Motor neuron (in vitro differentiated cells): ENCODE results near the gene ANKS3. TPM values are rescaled to one million over a fixed set of nuclear protein-coding genes. Genes with fewer than 3 reads are reported as not detected.

Experiments
- ATAC-seq, 8 experiments: fragments of 200-7000 bp; cut with Tn5 transposase; replicated peaks in 6 of 8; 2 replicates each; pipeline ENCODE4 v1.8.0; 2021; ENCODE audit warnings: mild to moderate bottlenecking in 8 of 8, moderate library complexity in 8 of 8
- H3K27ac ChIP-seq, 2 donors: fragments of 250-450 bp; sonication (Bioruptor Pico); 2 replicates each; pipeline ENCODE4 v1.9.0; 2021; ENCODE audit warnings: antibody characterized with exemption in 2 of 2, mild to moderate bottlenecking in 2 of 2, moderate library complexity in 1 of 2
- H3K4me1 ChIP-seq, 2 donors: fragments of 250-450 bp; sonication (Bioruptor Pico); replicated peaks in 1 of 2; 2 replicates each; pipeline ENCODE4 v1.6.1; 2021; ENCODE audit warnings: antibody characterized with exemption in 2 of 2, mild to moderate bottlenecking in 2 of 2, moderate library complexity in 1 of 2
- H3K4me3 ChIP-seq, 5 donors: fragments of 250-450 bp; sonication (Bioruptor Pico); 2 replicates each; pipeline ENCODE4 v1.9.0; 2021; ENCODE audit warnings: antibody characterized with exemption in 5 of 5, mild to moderate bottlenecking in 5 of 5, moderate library complexity in 4 of 5
- WGBS, 10 experiments: fragments of 450-650 bp; shearing (Covaris generic); methylation state at CpG; one replicate each; pipeline ENCODE4 v1.0.0; 2022; 5-methylcytosine and 5-hydroxymethylcytosine counted together
- in situ Hi-C, 9 experiments: fragments of 400-800 bp; cut with MboI; loops; one replicate each; pipeline ENCODE4 v1.15.0; 2021; ENCODE audit warnings: low sequenced_read_pairs in 9 of 9, low pct_unique_long_range_greater_than_20kb in 2 of 9; ENCODE audit not compliant: unreplicated experiment in 9 of 9
- total RNA-seq, 8 experiments: library from RNA; unstranded; fragments of 300-600 nt; gene quantifications; 2 replicates each; pipeline versions ENCODE4 v1.2.3 to v1.2.4, GENCODE V29; 2022

The ANKS3 gene
- total RNA-seq, 8 experiments from 2014 or later = 11.7 to 35.5 (median 26.2) TPM

DNA sequence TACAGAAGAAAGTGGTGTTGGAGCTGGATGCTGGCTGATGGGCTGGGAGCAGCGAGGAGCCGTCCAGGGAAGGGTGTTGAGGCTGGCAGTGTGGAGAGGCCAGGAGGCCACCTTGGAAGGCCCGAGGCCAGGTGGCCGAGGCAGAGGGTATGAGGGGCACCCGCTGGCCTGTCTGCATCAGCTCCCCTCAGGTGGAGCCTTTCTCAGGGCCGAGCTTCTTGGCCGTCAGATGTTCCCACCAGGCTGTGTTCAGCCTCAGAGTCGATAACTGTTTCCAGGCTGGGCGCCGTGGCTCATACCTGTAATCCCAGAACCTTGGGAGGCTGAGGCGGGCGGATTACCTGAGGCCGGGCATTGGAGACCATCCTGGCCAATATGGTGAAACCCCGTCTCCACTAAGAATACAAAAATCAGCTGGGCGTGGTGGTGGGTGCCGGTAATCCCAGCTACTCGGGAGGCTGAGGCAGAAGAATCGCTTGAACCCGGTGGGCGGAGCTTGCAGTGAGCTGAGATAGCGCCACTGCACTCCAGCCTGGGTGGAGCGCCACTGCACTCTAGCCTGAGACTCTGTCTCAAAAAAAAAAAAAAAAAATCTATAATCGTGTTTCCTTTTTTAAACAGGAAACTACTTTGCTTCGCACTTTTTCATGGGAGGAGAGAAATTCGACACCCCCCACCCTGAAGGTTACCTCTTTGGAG is 84.2 kb downstream of the ANKS3 start:
- Histone ChIP-seq H3K4me3 (no peak overlapping the region), H3K27ac (no peak overlapping the region), H3K4me1 (no peaks in the 10 kb centered on the region)
- 92 to 100% (median 94%) methylated on average over 2 to 18 of the region's 25 CpGs; no CpG with 5 or more reads in 1 of the 10 experiments for WGBS, 10 experiments
- no peak for ATAC-seq
- in situ Hi-C loops = no loop called here

DNA sequence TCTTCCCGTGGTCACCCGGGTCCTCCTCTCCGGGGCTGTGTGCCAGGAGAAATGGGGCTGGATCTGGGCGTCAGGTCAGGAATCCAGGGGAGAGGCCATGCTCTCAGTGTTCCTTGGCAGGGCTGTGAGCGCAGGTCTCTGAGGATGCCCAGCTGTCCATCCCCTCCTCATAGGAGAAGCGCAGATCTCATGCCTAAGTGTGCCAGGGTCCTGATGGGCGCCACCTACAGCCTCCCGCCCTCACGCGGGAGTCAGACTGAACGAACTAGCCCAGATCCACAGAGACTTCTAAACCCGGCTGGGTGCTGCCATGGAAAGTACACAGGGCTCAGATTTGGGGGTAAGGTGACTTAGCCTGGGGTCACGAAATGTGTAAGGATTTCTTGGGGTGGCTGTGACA is 85.2 kb downstream of the ANKS3 start:
- no peaks in the 10 kb centered on the region for H3K4me1 ChIP-seq
- in situ Hi-C loops = no loop called here
- WGBS, 10 experiments = 88 to 100% (median 100%) methylated on average over 1 to 5 of the region's 13 CpGs; no CpG with 5 or more reads in 6 of the 10 experiments
- no peak overlapping the region for H3K27ac ChIP-seq
- ATAC-seq = no peak
- no peak overlapping the region for H3K4me3 ChIP-seq

DNA sequence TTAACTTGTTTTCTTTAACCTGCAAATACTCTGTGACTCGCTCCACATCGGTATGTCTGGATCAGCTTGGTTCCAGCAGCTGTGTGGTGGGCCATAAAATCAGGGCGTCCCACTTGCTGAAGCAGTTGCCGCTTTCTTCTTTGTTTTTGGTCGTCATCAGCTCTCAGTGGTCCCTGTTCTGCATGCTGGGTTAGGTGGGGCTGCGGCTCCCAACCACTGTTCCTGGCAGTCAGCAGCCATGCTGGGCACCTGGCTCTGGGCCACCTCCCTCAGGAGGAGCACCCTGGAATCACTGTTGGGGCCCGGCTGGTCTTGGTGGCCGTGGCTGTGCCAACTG is 86.5 kb downstream of the ANKS3 start:
- 90 to 100% (median 100%) methylated on average over 1 to 5 of the region's 8 CpGs; no CpG with 5 or more reads in 5 of the 10 experiments for WGBS, 10 experiments
- ATAC-seq = no peak
- in situ Hi-C loops = no loop called here
- Histone ChIP-seq H3K4me1 (no peaks in the 10 kb centered on the region), H3K27ac (no peak overlapping the region), H3K4me3 (no peak overlapping the region)

DNA sequence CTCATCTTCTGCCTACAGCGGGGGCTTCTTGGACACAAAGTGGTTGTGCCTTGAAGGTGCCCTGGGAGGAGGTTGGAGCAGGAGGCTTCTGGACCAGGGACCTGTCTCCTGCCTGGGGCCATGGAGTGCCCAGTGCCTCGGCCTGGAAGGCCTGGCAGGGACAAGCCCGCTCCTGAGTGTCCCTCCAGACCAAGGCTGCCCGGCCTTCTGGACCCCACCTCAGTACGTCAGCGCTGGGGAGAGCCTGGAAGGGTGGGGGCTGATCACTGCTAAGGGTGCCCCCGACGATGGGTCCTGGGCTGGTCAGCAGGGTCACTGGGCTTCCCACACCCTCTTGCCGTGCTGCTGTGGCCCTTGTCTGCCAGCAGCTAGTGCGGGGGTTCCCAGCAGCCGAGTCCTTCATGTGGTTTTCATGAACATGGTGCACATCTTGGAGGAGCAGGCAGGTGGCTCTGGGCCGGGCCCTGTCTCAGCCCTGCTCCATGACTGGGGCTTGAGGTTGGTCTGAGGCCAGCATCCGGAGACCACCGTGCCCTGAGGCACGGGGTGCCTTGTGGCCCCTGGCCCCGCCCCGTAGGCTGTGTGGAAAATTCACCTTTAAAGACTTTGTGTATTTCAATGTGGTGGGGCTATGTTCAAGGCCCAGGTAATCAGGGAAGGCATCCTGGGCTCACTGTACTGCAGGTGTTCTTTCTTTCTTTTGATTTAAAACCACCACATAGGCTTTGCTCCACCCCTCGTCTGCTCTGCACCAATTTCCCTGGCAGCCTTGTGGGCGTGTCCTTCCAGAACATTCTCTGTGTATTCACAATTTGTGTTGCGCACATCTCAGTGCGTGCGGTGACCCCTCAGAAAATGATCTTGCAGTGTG is 87.1 kb downstream of the ANKS3 start:
- WGBS, 10 experiments = 80 to 94% (median 91%) methylated on average over 1 to 12 of the region's 22 CpGs; no CpG with 5 or more reads in 6 of the 10 experiments
- H3K4me3 ChIP-seq = no peak overlapping the region
- no peaks in the 10 kb centered on the region for H3K4me1 ChIP-seq
- in situ Hi-C loops = no loop called here
- H3K27ac ChIP-seq = no peak overlapping the region
- ATAC-seq = peak in 1 of 8 experiments; percentile 18

Other genes with a start within 250 kb of the ANKS3 start
- 10 to 100 TPM; 22.5 to 54.3 (median 28.3) TPM for gene CDIP1, start 195.5 kb downstream of the ANKS3 start, total RNA-seq
- gene C16orf96, start 177.9 kb downstream of the ANKS3 start, total RNA-seq = under 1 TPM; 0.10 to 1.00 (median 0.32) TPM
- gene UBALD1, start 119.4 kb downstream of the ANKS3 start, total RNA-seq = 10 to 100 TPM in 5 of 8 experiments, 1 to 10 TPM in 3; 6.9 to 20.8 (median 11.3) TPM
- 10 to 100 TPM; 16.3 to 69.6 (median 34.5) TPM for gene MGRN1, start 109.4 kb downstream of the ANKS3 start, total RNA-seq
- gene NUDT16L1, start 40.7 kb downstream of the ANKS3 start, total RNA-seq = 10 to 100 TPM; 13.8 to 35.2 (median 26.5) TPM
- gene DNAAF8, start 266 bp upstream of the ANKS3 start, total RNA-seq = 1 to 10 TPM in 6 of 8 experiments, under 1 TPM in 2; 0.96 to 9.4 (median 2.3) TPM
- gene ZNF500, start 32.9 kb upstream of the ANKS3 start, total RNA-seq = 10 to 100 TPM in 3 of 8 experiments, 1 to 10 TPM in 5; 7.9 to 17.5 (median 9.0) TPM
- 1 to 10 TPM in 2 of 8 experiments, under 1 TPM in 2, not detected in 4; 0.61 to 1.3 (median 1.0) TPM for gene SEPTIN12, start 54.1 kb upstream of the ANKS3 start, total RNA-seq
- gene SMIM22, start 61.1 kb upstream of the ANKS3 start, total RNA-seq = 1 to 10 TPM in 3 of 8 experiments, under 1 TPM in 4, not detected in 1; 0.71 to 2.1 (median 0.98) TPM
- gene ROGDI, start 68.4 kb upstream of the ANKS3 start, total RNA-seq = 10 to 100 TPM; 19.1 to 45.1 (median 35.4) TPM
- 100 to 1,000 TPM in 1 of 8 experiments, 10 to 100 TPM in 7; 36.4 to 101 (median 49.5) TPM for gene GLYR1, start 113.0 kb upstream of the ANKS3 start, total RNA-seq
- 10 to 100 TPM; 14.0 to 43.7 (median 24.2) TPM for gene UBN1, start 113.2 kb upstream of the ANKS3 start, total RNA-seq
- gene PPL, start 202.9 kb upstream of the ANKS3 start, total RNA-seq = 100 to 1,000 TPM in 1 of 8 experiments, 10 to 100 TPM in 2, 1 to 10 TPM in 4, under 1 TPM in 1; 0.92 to 357 (median 3.6) TPM
- gene SEC14L5, start 224.1 kb upstream of the ANKS3 start, total RNA-seq = 1 to 10 TPM in 4 of 8 experiments, under 1 TPM in 4; 0.04 to 2.0 (median 1.0) TPM